Measurements from ENCODE around the gene IQCM. TPM values are rescaled to one million over a fixed set of nuclear protein-coding genes. Genes with fewer than 3 reads are reported as not detected.

Gene IQCM
- total and polyA plus RNA-seq, 10 of the 15 experiments (the other 5 are each of a cell fraction or from before 2014, with no cell fraction given): not detected

GRCh38 chr4:149534779-149535178 lies 280.9 kb downstream of the IQCM start:
- FAIRE-seq (no peak), DNase-seq (ENCODE audit: low read depth, low spot score) (no peak), ATAC-seq (no peak)
- no peaks in the 10 kb centered on the region for H3K9me3 ChIP-seq (replicated peaks; ENCODE audit: control insufficient read depth, insufficient read depth, low read length)
- no peak for TF ChIP-seq FOXM1 (IDR thresholded peaks at IDR 0.05; ENCODE audit: low read depth, low read length)
- no peak for TF ChIP-seq HDGF (IDR thresholded peaks at IDR 0.05)
- TF ChIP-seq NBN (IDR thresholded peaks at IDR 0.05): no peak
- no peak for TF ChIP-seq BRCA1 (IDR thresholded peaks at IDR 0.05; ENCODE audit: low read depth, low read length)
- H3K79me2 ChIP-seq (ENCODE audit: control insufficient read depth, insufficient read depth, low read length): no peaks in the 10 kb centered on the region
- CTCF ChIA-PET: interaction anchor here (2.0 kb wide), 1 partner anchor 18 kb away, joined by 5 read pairs; no protein-coding TSS in a partner anchor
- in situ Hi-C loops (cut with MboI) (no loop called here), intact Hi-C loops (cut with micrococcal nuclease; ENCODE audit: unreplicated experiment) (no loop called here)
- no peak overlapping the region for H3K9ac ChIP-seq (ENCODE audit: control insufficient read depth, insufficient read depth, low read length)
- H3K4me1 ChIP-seq (ENCODE audit: control insufficient read depth, insufficient read depth, low read length): no peaks in the 10 kb centered on the region
- POLR2A ChIA-PET: no interaction called here
- SMC1A ChIA-PET (ENCODE audit: uncharacterized antibody, unreplicated experiment): no interaction called here
- H3K4me3 ChIP-seq: no peak overlapping the region
- H3K4me2 ChIP-seq (ENCODE audit: control insufficient read depth, insufficient read depth): no peak overlapping the region
- WGBS (ENCODE audit: insufficient coverage, insufficient replicate concordance, low lambda C conversion rate, missing lambda C conversion rate): 6% methylated on average over 2 of the region's 2 CpGs
- no TSS peak for BruUV-seq (replicated peaks)
- H3K27me3 ChIP-seq (replicated peaks in 1 of 2; ENCODE audit: control insufficient read depth in 2 of 2, insufficient read depth in 2 of 2, low read length in 1 of 2): no peaks in the 10 kb centered on the region
- no peaks in the 10 kb centered on the region for H4K20me1 ChIP-seq (ENCODE audit: control insufficient read depth, insufficient read depth)
- H3K27ac ChIP-seq (ENCODE audit: control insufficient read depth, insufficient read depth): no peak overlapping the region
- H3K36me3 ChIP-seq (ENCODE audit: control insufficient read depth in 2 of 2, insufficient read depth in 2 of 2, low read length in 1 of 2): no peaks in the 10 kb centered on the region
- no peak overlapping the region for H2AFZ ChIP-seq (ENCODE audit: control insufficient read depth, low read depth, low read length)
- RAD21 ChIA-PET (ENCODE audit: unreplicated experiment): no interaction called here

- FAIRE-seq (no peak), ATAC-seq (no peak), DNase-seq (ENCODE audit: low read depth, low spot score) (no peak)
- Histone ChIP-seq H3K36me3 (ENCODE audit: control insufficient read depth in 2 of 2, insufficient read depth in 2 of 2, low read length in 1 of 2) (no peaks in the 10 kb centered on the region), H3K27ac (ENCODE audit: control insufficient read depth, insufficient read depth) (no peak overlapping the region), H3K4me2 (ENCODE audit: control insufficient read depth, insufficient read depth) (no peak overlapping the region), H3K79me2 (ENCODE audit: control insufficient read depth, insufficient read depth, low read length) (no peaks in the 10 kb centered on the region), H3K27me3 (replicated peaks in 1 of 2; ENCODE audit: control insufficient read depth in 2 of 2, insufficient read depth in 2 of 2, low read length in 1 of 2) (no peaks in the 10 kb centered on the region), H3K9me3 (replicated peaks; ENCODE audit: control insufficient read depth, insufficient read depth, low read length) (no peaks in the 10 kb centered on the region), H2AFZ (ENCODE audit: control insufficient read depth, low read depth, low read length) (no peak overlapping the region), H3K4me3 (no peak overlapping the region), H3K4me1 (ENCODE audit: control insufficient read depth, insufficient read depth, low read length) (no peaks in the 10 kb centered on the region), H3K9ac (ENCODE audit: control insufficient read depth, insufficient read depth, low read length) (no peak overlapping the region), H4K20me1 (ENCODE audit: control insufficient read depth, insufficient read depth) (no peaks in the 10 kb centered on the region)
- 0% methylated on average over 3 of the region's 3 CpGs for WGBS (ENCODE audit: insufficient coverage, insufficient replicate concordance, low lambda C conversion rate, missing lambda C conversion rate)
- POLR2A ChIA-PET: no interaction called here
- SMC1A ChIA-PET (ENCODE audit: uncharacterized antibody, unreplicated experiment): no interaction called here
- RAD21 ChIA-PET (ENCODE audit: unreplicated experiment): no interaction called here
- intact Hi-C loops (cut with micrococcal nuclease; ENCODE audit: unreplicated experiment) (no loop called here), in situ Hi-C loops (cut with MboI) (no loop called here)
- CTCF ChIA-PET: interaction anchor here (0.6 to 1.1 kb wide), 2 partner anchors 173 to 260 kb away, joined by 3 to 4 read pairs; no protein-coding TSS in a partner anchor
- BruUV-seq (replicated peaks): no TSS peak
- TF ChIP-seq JUNB (IDR thresholded peaks at IDR 0.05) (no peak), CEBPB (IDR thresholded peaks at IDR 0.05; ENCODE audit: borderline replicate concordance in 1 of 2, low read depth in 2 of 2, low read length in 2 of 2) (no peak), WRNIP1 (IDR thresholded peaks at IDR 0.05; ENCODE audit: borderline replicate concordance, low read depth, low read length) (no peak), ZBTB40 (IDR thresholded peaks at IDR 0.05; ENCODE audit: borderline replicate concordance) (no peak), HDAC2 (IDR thresholded peaks at IDR 0.05) (no peak), ZNF687 (IDR thresholded peaks at IDR 0.05) (no peak)
Observed at GRCh38 chr4:149531861-149532260, 283.8 kb downstream of the IQCM start.
